GM23248 (cell line): ENCODE data around the gene ZNF236. TPM values are rescaled to one million over a fixed set of nuclear protein-coding genes. Genes with fewer than 3 reads are reported as not detected.

Experiments
- DNase-seq: peaks from one replicate; pipeline ENCODE4 v3.0.0-alpha.2; 2015
- H2AFZ ChIP-seq: fragments of 200-600 bp; sonication (generic); 2 replicates; pipeline ENCODE4 v1.6.1; 2016; ENCODE audit warnings: antibody characterized with exemption
- H3F3A ChIP-seq: fragments of 200-600 bp; sonication (generic); 2 replicates; pipeline ENCODE4 v1.6.1; 2016; ENCODE audit warnings: mild to moderate bottlenecking, antibody characterized with exemption, mixed run types; ENCODE audit not compliant: insufficient read depth
- H3K27ac ChIP-seq: fragments of 200-600 bp; sonication (generic); 2 replicates; pipeline ENCODE4 v1.5.1; 2016; ENCODE audit warnings: mild to moderate bottlenecking
- H3K27me3 ChIP-seq: fragments of 200-600 bp; sonication (generic); replicated peaks from 2 replicates; pipeline ENCODE4 v1.6.1; 2016; ENCODE audit warnings: mild to moderate bottlenecking; ENCODE audit not compliant: insufficient read depth
- H3K36me3 ChIP-seq: fragments of 200-600 bp; sonication (generic); 2 replicates; pipeline ENCODE4 v1.6.1; 2016; ENCODE audit warnings: low read depth, mild to moderate bottlenecking
- H3K4me1 ChIP-seq: fragments of 200-600 bp; sonication (generic); 2 replicates; pipeline ENCODE4 v1.6.1; 2016; ENCODE audit warnings: mild to moderate bottlenecking; ENCODE audit not compliant: insufficient read depth
- H3K4me2 ChIP-seq: fragments of 200-600 bp; sonication (generic); one replicate; pipeline ENCODE4 v1.6.1; 2016; ENCODE audit warnings: mild to moderate bottlenecking; ENCODE audit not compliant: unreplicated experiment
- H3K4me3 ChIP-seq: fragments of 200-600 bp; sonication (generic); 2 replicates; pipeline ENCODE4 v1.5.1; 2016; ENCODE audit warnings: mild to moderate bottlenecking
- H3K79me2 ChIP-seq: fragments of 200-600 bp; sonication (generic); 2 replicates; pipeline ENCODE4 v1.6.1; 2016; ENCODE audit warnings: mild to moderate bottlenecking; ENCODE audit not compliant: insufficient read depth
- H3K9ac ChIP-seq: fragments of 200-600 bp; sonication (generic); 2 replicates; pipeline ENCODE4 v1.6.1; 2016; ENCODE audit warnings: mild to moderate bottlenecking
- H3K9me2 ChIP-seq: fragments of 200-600 bp; sonication (generic); 2 replicates; pipeline ENCODE4 v1.6.1; 2016; ENCODE audit warnings: mixed run types, mild to moderate bottlenecking, moderate library complexity; ENCODE audit not compliant: insufficient read depth
- H3K9me3 ChIP-seq: fragments of 200-600 bp; sonication (generic); one replicate; pipeline ENCODE4 v1.6.1; 2017; ENCODE audit warnings: low read depth
- H4K20me1 ChIP-seq: fragments of 200-600 bp; sonication (generic); 2 replicates; pipeline ENCODE4 v1.6.0; 2016; ENCODE audit not compliant: insufficient read depth
- EZH2 ChIP-seq: fragments of 200-600 bp; sonication (generic); IDR thresholded peaks from 2 replicates; pipeline ENCODE4 v1.6.1; 2018; ENCODE audit warnings: antibody characterized with exemption, mild to moderate bottlenecking; ENCODE audit not compliant: insufficient read depth, poor library complexity, severe bottlenecking
- EZH2phosphoT487 ChIP-seq: fragments of 200-600 bp; sonication (generic); IDR thresholded peaks from 2 replicates; pipeline ENCODE4 v1.6.1; 2018; ENCODE audit warnings: antibody characterized with exemption, moderate library complexity, mild to moderate bottlenecking, low read depth; ENCODE audit not compliant: insufficient read depth
- WGBS, 2 experiments: methylation state at CpG; one replicate each; pipeline ENCODE4 v1.1.6; 2015 to 2017; ENCODE audit warnings: low lambda C conversion rate in 2 of 2, low coverage in 1 of 2; ENCODE audit errors: missing lambda C conversion rate in 2 of 2; 5-methylcytosine and 5-hydroxymethylcytosine counted together
- in situ Hi-C: fragments of 300-500 bp; cut with MboI; formaldehyde crosslinking; loops from 2 replicates; pipeline ENCODE4 v1.15.0; 2020
- polyA plus RNA-seq: library from polyadenylated mRNA; unstranded; fragments of >200 nt; fragmentation: Nextera tagmentation; extraction: Ambion mirVana; gene quantifications from 2 replicates; pipeline ENCODE4 v1.2.1, GENCODE V29; 2016
- total RNA-seq: library from RNA; depleted of rRNA; stranded (reverse); fragments of >200 nt; shearing (Covaris generic); gene quantifications from 2 replicates; pipeline ENCODE4 v1.2.3, GENCODE V29; 2014

The ZNF236 gene
- total and polyA plus RNA-seq, 2 experiments from 2014 or later: 4.6 to 12.4 TPM

- in situ Hi-C loops: no loop called here
- H3K9ac ChIP-seq: no peak overlapping the region
- DNase-seq: no peak
- no peaks in the 10 kb centered on the region for H4K20me1 ChIP-seq
- no peak overlapping the region for H3K27ac ChIP-seq
- H3K9me3 ChIP-seq: no peaks in the 10 kb centered on the region
- H3K36me3 ChIP-seq: peaks cover 1% of the 10 kb centered on the region; the same call in 1 of the 2 replicates
- H3K4me3 ChIP-seq: no peak overlapping the region
- H3K79me2 ChIP-seq: peaks cover 35% of the 10 kb centered on the region
- H3K4me2 ChIP-seq: no peak overlapping the region
- H3K27me3 ChIP-seq: no peaks in the 10 kb centered on the region
- no peaks in the 10 kb centered on the region for H3K4me1 ChIP-seq
- 72% methylated on average over 16 to 17 of the region's 17 CpGs for WGBS, 2 experiments
- no peaks in the 10 kb centered on the region for H3F3A ChIP-seq
- no peak overlapping the region for H2AFZ ChIP-seq
- no peaks in the 10 kb centered on the region for H3K9me2 ChIP-seq
- TF ChIP-seq EZH2 (no peak), EZH2phosphoT487 (no peak)
Observed at GRCh38 chr18:76967721-76968472, 145.5 kb downstream of the ZNF236 start.

- Histone ChIP-seq H3K9ac (no peak overlapping the region), H3K79me2 (peaks cover 9% of the 10 kb centered on the region), H2AFZ (no peak overlapping the region), H3K9me3 (no peaks in the 10 kb centered on the region), H3K4me2 (no peak overlapping the region), H3K27me3 (no peaks in the 10 kb centered on the region), H3K4me3 (no peak overlapping the region), H3K27ac (no peak overlapping the region), H3K36me3 (no peaks in the 10 kb centered on the region), H3K9me2 (no peaks in the 10 kb centered on the region), H3F3A (no peaks in the 10 kb centered on the region), H3K4me1 (no peaks in the 10 kb centered on the region), H4K20me1 (no peaks in the 10 kb centered on the region)
- no peak for DNase-seq
- no peak for TF ChIP-seq EZH2
- no peak for TF ChIP-seq EZH2phosphoT487
- 85 to 91% methylated on average over 11 of the region's 11 CpGs for WGBS, 2 experiments
- in situ Hi-C loops: no loop called here
Observed at GRCh38 chr18:76970770-76971559, 148.6 kb downstream of the ZNF236 start.

DNA sequence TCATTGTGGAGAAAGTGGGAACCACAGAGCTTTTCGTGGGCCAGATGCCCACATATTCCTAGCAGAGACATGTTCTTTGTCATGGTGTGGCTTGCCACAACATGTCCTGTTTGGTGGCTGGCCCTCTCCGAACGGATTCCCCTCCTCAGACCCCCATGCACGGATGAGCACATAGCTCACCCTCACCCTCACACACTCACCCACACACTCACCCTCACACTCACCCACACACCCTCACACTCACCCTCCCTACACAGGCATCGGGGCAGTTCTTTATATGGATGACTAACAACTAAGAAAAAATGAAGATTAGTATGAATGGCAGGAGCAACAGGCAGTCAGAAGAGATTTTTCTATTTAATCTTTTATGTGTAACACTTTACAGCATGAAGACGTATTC lies 149.9 kb downstream of the ZNF236 start:
- H4K20me1 ChIP-seq: no peaks in the 10 kb centered on the region
- H3K4me2 ChIP-seq: no peak overlapping the region
- no peaks in the 10 kb centered on the region for H3F3A ChIP-seq
- TF ChIP-seq EZH2 (no peak), EZH2phosphoT487 (no peak)
- in situ Hi-C loops: no loop called here
- H3K9me3 ChIP-seq: no peaks in the 10 kb centered on the region
- no peak overlapping the region for H3K4me3 ChIP-seq
- H3K9me2 ChIP-seq: no peaks in the 10 kb centered on the region
- H3K9ac ChIP-seq: no peak overlapping the region
- DNase-seq: no peak
- H3K79me2 ChIP-seq: no peaks in the 10 kb centered on the region
- H3K4me1 ChIP-seq: no peaks in the 10 kb centered on the region
- no peaks in the 10 kb centered on the region for H3K27me3 ChIP-seq
- WGBS, 2 experiments: 93 to 94% methylated on average over 6 of the region's 6 CpGs
- H2AFZ ChIP-seq: no peak overlapping the region
- no peak overlapping the region for H3K27ac ChIP-seq
- no peaks in the 10 kb centered on the region for H3K36me3 ChIP-seq

GRCh38 chr18:76972846-76973519 lies 150.6 kb downstream of the ZNF236 start:
- H3F3A ChIP-seq: no peaks in the 10 kb centered on the region
- TF ChIP-seq EZH2: no peak
- no peak for TF ChIP-seq EZH2phosphoT487
- DNase-seq: no peak
- no peak overlapping the region for H3K27ac ChIP-seq
- in situ Hi-C loops: no loop called here
- H2AFZ ChIP-seq: no peak overlapping the region
- no peak overlapping the region for H3K4me3 ChIP-seq
- WGBS, 2 experiments: 79 to 81% methylated on average over 13 of the region's 13 CpGs
- H3K9me3 ChIP-seq: no peaks in the 10 kb centered on the region
- no peak overlapping the region for H3K4me2 ChIP-seq
- H3K27me3 ChIP-seq: no peaks in the 10 kb centered on the region
- no peaks in the 10 kb centered on the region for H4K20me1 ChIP-seq
- no peak overlapping the region for H3K9ac ChIP-seq
- no peaks in the 10 kb centered on the region for H3K79me2 ChIP-seq
- no peaks in the 10 kb centered on the region for H3K36me3 ChIP-seq
- H3K4me1 ChIP-seq: no peaks in the 10 kb centered on the region
- H3K9me2 ChIP-seq: no peaks in the 10 kb centered on the region
